Measurements from ENCODE around the gene PGAP1.

PGAP1 gene

DNA sequence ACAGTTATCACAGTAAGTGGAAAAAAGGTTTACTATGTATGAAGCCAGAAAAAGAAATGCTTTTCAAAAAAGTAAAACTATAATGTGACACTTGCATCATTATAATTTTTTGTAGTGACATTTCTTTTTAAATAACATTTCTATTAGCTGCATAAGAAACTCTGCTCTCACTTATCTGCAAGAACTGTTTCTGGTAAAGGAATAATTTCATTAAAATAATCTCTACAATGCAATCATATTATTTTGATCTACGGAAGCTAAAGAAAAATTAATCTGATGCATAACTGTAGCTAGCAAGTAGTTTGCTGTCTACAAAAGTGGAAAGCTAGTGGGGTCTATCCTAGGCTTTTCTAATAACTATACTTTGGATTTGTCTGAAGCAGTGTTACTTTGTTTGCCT, 50.1 kb downstream of the PGAP1 start:
- no peaks in the 10 kb centered on the region for H3K27me3 Mint-ChIP-seq
- peaks cover 13% of the 10 kb centered on the region for H3K4me1 Mint-ChIP-seq
- ATAC-seq = no peak
- H3K4me3 Mint-ChIP-seq = no peak overlapping the region
- peak overlapping the region in 1 of 2 donors; percentile 19 for H3K27ac Mint-ChIP-seq
- H3K9me3 Mint-ChIP-seq = no peaks in the 10 kb centered on the region
- DNase-seq = no peak

DNA sequence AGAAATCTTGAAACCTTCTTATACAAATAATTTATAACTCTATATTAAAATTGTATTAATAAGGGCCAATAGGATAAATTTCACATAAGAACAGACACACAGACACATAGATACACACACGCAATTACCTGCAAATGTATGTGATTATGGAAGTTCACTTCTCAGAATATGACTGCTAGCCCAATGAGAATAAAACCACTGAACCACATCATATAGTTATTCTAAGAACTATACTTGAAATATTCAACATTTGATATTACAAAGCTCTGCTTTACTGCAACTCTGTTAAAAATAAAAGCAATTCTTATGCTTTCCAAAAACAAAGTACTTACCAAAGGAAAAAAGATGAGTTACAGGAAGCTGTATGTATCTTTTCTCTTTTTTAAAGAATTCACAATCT, 51.1 kb downstream of the PGAP1 start:
- no peak for DNase-seq
- Mint-ChIP-seq H3K27ac (no peak overlapping the region), H3K4me3 (no peak overlapping the region), H3K4me1 (peaks cover 13% of the 10 kb centered on the region), H3K9me3 (no peaks in the 10 kb centered on the region), H3K27me3 (no peaks in the 10 kb centered on the region)
- peak; percentile 97 for ATAC-seq

DNA sequence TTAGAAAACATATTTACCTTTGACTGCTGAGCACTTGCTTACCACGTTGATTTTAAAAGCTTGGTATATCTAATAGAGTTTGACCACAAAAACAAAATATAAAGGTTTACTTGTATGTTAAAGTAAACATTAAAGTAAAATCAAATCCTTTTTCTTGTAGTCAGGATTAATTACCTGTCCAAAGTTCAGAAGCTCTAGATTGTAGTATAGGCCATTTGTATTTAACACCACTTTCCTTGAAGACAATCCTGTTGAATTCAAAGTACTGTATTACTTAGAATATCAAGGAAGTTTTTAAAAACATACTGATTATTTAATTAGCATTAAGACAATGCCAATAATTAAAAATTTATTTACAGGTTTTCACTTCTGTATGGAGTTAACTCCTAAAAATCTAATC, 53.0 kb downstream of the PGAP1 start:
- H3K4me1 Mint-ChIP-seq = peaks cover 13% of the 10 kb centered on the region
- no peak overlapping the region for H3K4me3 Mint-ChIP-seq
- H3K9me3 Mint-ChIP-seq = no peaks in the 10 kb centered on the region
- DNase-seq (no peak), ATAC-seq (no peak)
- no peak overlapping the region for H3K27ac Mint-ChIP-seq
- no peaks in the 10 kb centered on the region for H3K27me3 Mint-ChIP-seq

DNA sequence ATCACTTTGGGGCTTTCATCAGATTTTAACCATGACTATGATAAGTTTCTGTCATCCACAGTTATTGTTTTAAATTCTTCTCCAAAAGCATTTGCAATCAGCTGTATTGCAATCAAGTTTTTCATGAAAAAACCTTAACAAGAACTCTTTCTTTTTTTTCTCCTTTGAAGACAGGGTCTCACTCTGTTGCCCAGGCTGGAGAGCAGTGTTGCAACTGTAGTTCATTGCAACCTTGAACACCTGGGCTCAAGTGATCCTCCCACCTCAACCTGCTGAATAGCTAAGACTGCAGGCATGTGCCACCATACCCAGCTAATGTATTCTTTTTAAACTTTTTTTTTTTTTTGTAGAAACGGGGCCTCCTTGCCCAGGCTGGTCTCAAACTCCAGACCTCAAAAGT, 71.9 kb downstream of the PGAP1 start:
- DNase-seq (no peak), ATAC-seq (no peak)
- Mint-ChIP-seq H3K27me3 (no peaks in the 10 kb centered on the region), H3K27ac (peak overlapping the region in 1 of 2 donors; percentile 79), H3K9me3 (peaks cover 10% of the 10 kb centered on the region in 2 donors), H3K4me1 (peaks cover 5% of the 10 kb centered on the region), H3K4me3 (no peak overlapping the region)

DNA sequence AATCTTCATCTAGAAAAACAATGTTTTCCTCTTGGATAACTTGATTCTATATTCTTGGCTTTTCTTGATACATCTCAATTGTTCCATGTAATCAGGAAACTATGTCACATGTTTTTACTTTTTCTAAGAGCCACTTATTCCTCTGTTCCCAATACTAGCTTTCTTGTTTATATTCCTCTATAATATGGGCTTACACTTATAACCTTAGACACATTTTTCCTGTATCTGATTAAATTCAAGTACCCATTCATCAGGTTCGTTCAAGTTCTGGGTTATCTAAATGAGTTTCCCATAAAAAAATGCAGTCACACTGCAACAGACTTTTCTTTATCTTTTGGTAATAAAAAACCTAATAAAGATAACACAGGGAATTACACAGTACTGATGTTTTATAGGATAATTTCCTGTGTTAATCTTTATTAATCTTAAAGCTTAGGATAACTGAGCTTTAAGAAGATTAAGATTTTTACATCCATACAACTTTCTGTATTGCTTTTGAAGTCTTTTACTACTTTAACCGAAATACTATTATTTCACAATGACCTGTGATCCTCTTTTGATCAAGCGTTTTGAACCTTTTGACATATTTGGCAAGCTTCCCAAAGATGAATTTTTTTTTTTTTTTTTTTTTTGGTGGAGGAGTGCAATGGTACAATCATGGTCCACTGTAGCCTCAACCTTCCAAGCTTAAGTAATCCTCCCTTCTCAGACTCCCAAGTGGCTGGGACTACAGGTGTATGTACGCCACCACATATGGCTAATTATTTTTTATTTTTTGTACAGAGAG, 73.0 kb downstream of the PGAP1 start:
- ATAC-seq (no peak), DNase-seq (no peak)
- no peak overlapping the region for H3K4me3 Mint-ChIP-seq
- peaks cover 3 to 5% of the 10 kb centered on the region in 2 donors for H3K9me3 Mint-ChIP-seq
- no peaks in the 10 kb centered on the region for H3K27me3 Mint-ChIP-seq
- H3K4me1 Mint-ChIP-seq = peaks cover 5% of the 10 kb centered on the region
- H3K27ac Mint-ChIP-seq = no peak overlapping the region

DNA sequence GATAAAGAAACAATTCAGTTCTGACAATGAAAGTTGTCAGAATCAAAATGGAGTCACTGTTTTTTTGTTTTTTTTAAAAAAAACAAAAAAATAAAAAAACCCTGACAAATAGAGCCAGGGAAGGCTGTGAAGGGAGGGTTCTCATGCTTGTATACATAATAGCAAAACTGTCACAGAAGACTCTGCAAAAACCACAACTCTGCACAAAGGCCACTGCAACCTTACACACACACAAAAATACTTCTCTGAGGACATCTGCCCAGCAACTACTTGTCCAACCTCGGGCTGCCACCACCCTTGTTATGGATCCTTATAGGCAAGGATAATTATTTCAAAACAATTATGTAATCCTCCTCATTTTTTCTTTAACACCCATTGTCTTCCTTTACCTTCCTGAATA, 75.4 kb downstream of the PGAP1 start:
- DNase-seq (no peak), ATAC-seq (no peak)
- H3K27me3 Mint-ChIP-seq = no peaks in the 10 kb centered on the region
- H3K4me1 Mint-ChIP-seq = peaks cover 14% of the 10 kb centered on the region
- H3K9me3 Mint-ChIP-seq = no peaks in the 10 kb centered on the region
- H3K27ac Mint-ChIP-seq = no peak overlapping the region
- H3K4me3 Mint-ChIP-seq = no peak overlapping the region

DNA sequence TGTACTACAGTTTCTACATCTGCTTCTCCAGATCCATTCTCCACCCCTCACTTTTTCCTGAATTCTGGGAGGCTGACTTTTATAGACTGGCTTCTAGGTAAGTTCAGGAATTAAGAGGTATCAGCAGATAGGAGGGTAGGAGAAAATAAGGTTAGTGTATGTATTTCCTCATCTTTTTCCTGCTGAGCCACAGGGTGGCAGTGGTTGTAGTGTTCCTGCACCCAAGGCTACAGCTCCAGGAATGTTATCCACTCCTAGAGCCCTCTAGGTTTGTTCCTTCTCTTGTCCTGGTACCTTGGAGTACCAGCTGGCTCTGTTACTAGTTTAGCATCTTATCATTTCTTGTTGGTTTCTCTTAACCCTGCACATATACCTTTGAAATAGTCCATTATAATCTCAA, 76.6 kb downstream of the PGAP1 start:
- H3K9me3 Mint-ChIP-seq = no peaks in the 10 kb centered on the region
- no peak overlapping the region for H3K4me3 Mint-ChIP-seq
- DNase-seq (no peak), ATAC-seq (no peak)
- H3K27ac Mint-ChIP-seq = no peak overlapping the region
- H3K27me3 Mint-ChIP-seq = no peaks in the 10 kb centered on the region
- H3K4me1 Mint-ChIP-seq = peaks cover 16% of the 10 kb centered on the region

DNA sequence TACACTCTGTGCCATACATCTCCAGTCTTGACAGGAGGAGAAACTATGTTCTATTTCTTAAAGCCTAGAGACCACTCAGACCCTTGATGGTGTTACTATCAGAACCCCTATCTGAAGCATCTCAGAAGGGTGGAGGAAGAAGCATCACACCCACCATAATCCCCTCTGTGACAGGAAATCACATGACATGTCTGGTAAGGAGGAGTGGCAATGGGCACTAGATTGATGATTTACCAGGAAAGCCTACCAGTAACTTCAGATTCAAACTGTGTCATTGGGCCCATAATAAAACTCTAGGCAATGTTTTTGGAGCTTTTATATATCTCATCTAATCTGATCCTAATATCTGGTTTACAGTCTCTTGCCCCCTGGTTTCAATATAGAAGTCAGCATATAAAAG, 80.2 kb downstream of the PGAP1 start:
- H3K27me3 Mint-ChIP-seq = no peaks in the 10 kb centered on the region
- H3K27ac Mint-ChIP-seq = no peak overlapping the region
- peaks cover 11% of the 10 kb centered on the region for H3K4me1 Mint-ChIP-seq
- DNase-seq (no peak), ATAC-seq (no peak)
- H3K9me3 Mint-ChIP-seq = no peaks in the 10 kb centered on the region
- H3K4me3 Mint-ChIP-seq = no peak overlapping the region

DNA sequence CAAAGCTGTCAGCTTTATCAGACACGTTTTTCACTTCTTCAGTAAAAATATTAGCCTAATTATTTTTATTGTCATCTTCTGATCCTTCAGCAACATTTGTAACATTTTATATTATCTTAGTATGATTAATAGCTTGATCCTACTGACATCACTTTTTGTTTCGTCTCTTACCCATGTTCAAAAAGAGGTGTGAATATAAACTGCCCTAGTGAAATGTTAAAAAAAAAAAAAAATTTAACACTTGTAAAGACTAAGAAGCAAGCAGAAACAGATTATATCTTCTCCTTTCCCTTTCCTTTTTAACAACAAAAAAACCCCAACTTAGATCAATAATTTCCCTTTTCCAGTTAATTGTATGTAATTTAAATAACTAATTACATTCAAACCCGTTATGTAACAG, 81.1 kb downstream of the PGAP1 start:
- Mint-ChIP-seq H3K9me3 (no peaks in the 10 kb centered on the region), H3K4me3 (no peak overlapping the region), H3K27ac (no peak overlapping the region), H3K4me1 (peaks cover 11% of the 10 kb centered on the region), H3K27me3 (no peaks in the 10 kb centered on the region)
- ATAC-seq (no peak), DNase-seq (no peak)

DNA sequence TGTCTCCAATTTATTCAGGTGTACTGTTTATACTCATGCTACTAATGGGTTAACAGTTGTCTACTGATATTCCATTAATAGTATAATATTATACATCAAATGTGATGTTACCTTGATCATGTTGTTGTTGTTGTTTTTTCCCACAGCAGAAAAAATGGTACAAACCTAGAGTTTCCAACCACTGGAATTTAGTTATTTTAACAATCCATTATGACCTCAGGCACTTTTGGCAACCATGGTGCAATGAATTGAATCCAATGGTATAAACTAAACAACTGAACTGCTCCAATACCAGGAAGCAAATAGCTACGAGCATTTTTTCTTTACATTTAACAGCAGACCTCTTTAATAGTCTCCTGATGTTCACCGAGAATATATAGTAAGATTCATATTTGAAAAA, 86.3 kb downstream of the PGAP1 start:
- H3K4me3 Mint-ChIP-seq = no peak overlapping the region
- H3K27me3 Mint-ChIP-seq = no peaks in the 10 kb centered on the region
- H3K27ac Mint-ChIP-seq = no peak overlapping the region
- no peaks in the 10 kb centered on the region for H3K9me3 Mint-ChIP-seq
- ATAC-seq (no peak), DNase-seq (no peak)
- H3K4me1 Mint-ChIP-seq = no peaks in the 10 kb centered on the region

DNA sequence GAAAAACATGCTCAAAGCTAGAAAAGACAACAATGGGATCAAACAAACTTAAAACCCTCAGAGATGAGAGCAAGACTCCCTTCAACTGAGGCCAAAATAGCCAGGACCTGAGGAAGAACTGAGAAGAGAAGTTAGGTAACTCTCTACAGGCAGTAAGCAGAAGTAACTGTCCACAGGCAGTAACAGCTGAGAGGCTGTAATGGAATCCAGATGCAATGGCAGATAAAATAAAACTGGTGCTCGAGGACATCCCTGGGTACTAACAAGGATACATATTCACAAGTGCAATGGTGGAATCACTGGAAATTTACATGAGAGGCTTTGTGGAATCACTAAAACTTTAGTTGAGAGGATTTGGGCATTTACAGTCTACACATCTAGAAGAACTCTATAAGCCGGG, 86.9 kb downstream of the PGAP1 start:
- Mint-ChIP-seq H3K27ac (no peak overlapping the region), H3K4me3 (no peak overlapping the region), H3K4me1 (no peaks in the 10 kb centered on the region), H3K27me3 (no peaks in the 10 kb centered on the region), H3K9me3 (no peaks in the 10 kb centered on the region)
- no peak for DNase-seq
- ATAC-seq = no peak

DNA sequence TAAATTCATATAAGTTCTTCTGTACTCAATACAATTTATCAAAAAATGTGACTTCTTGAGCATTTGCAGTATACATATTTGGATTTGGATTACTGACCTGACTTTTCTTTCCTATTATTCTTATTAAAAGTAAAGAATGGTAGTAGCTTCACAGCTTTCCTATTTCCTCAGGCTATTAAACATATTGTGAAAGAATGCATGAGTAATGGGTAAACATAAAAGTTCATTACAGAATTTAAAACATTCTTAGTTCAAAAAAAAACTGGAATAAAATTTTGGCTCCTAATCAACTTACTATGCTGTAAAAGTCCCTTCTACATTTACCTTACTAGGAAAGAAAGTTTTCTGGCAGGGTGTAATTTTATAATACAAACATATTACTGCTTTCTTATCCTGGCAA, 90.1 kb downstream of the PGAP1 start:
- H3K27ac Mint-ChIP-seq = no peak overlapping the region
- no peak overlapping the region for H3K4me3 Mint-ChIP-seq
- no peak for DNase-seq
- no peaks in the 10 kb centered on the region for H3K9me3 Mint-ChIP-seq
- H3K27me3 Mint-ChIP-seq = no peaks in the 10 kb centered on the region
- no peak for ATAC-seq
- H3K4me1 Mint-ChIP-seq = no peaks in the 10 kb centered on the region

DNA sequence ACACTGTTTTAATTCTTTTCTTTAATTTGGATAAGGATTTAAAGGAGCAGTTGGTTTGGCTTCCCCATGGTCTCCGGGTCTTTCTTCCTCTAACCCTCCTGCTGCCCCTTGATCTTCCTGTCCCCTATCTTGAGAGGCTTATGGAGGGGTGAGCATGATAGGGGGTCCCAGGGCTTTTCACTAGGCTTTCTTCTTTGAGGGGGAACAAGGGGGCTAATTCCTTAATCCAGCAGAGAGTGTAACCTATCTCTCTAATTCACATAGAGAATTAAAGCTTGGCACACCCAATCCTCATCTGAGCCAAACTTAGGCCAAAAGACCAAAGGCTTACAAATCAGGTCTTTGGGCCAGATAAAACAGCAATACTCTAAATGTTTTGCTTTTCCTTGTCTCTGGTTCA, 95.8 kb downstream of the PGAP1 start:
- ATAC-seq (no peak), DNase-seq (no peak)
- Mint-ChIP-seq H3K9me3 (no peaks in the 10 kb centered on the region), H3K4me3 (no peak overlapping the region), H3K4me1 (peaks cover 16% of the 10 kb centered on the region), H3K27me3 (no peaks in the 10 kb centered on the region), H3K27ac (no peak overlapping the region)

DNA sequence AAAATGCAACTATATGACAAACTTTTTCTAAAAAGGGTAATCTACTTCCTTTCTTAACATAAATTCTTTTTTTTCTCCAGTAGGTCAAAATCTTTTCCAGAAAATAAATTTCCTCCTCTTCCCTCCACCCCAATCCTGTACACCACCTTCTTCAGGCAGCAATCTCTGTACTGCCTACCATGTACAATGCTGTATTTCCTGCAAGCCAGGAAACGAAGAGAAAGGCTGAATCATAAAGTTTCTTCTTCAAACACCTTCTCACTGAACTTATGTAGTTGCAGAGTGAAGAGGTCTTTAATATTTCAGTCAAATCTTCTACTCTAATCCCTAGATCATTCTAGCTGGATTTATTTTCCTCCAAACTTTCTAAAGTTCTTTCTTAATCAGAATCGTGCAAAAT, 99.2 kb downstream of the PGAP1 start:
- no peaks in the 10 kb centered on the region for H3K27me3 Mint-ChIP-seq
- no peak overlapping the region for H3K27ac Mint-ChIP-seq
- H3K4me1 Mint-ChIP-seq = peaks cover 16% of the 10 kb centered on the region
- DNase-seq (no peak), ATAC-seq (no peak)
- no peak overlapping the region for H3K4me3 Mint-ChIP-seq
- no peaks in the 10 kb centered on the region for H3K9me3 Mint-ChIP-seq

DNA sequence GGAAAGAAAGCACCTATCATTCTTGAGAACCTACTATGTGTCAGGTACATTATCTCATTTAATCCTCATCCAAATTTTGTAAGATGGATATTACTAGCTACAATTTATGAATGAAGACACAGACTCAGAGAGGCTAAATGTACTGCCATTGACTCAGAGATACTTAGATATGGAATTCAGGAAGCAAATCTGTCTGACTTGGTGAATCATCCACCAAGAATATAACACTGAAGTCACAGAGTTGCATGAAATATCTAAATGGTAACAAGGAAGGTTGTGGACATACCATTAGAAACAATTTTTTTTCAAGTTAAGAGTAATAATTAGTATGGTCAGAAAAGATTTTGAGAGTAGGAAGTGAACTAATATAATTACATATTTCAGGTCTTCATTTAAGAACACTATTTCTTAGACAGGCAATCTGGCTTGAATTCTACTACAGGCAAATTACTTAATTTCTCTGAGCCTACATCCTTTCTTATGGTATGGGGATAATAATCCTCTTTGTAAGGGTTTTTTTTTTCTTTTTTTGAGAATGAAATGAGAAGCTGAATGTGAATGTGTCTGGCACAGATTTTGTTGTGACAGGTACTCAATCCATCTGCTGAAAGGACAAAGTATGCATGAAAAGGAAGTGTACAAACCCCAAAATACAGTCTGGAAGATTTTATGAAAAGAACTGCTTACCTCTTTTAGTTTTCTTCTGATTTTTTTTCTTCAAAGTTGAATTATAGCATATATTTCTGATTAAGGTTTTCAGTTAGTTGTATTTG, 102.6 kb downstream of the PGAP1 start:
- no peak for ATAC-seq
- no peak for DNase-seq
- peaks cover 15% of the 10 kb centered on the region for H3K27me3 Mint-ChIP-seq

DNA sequence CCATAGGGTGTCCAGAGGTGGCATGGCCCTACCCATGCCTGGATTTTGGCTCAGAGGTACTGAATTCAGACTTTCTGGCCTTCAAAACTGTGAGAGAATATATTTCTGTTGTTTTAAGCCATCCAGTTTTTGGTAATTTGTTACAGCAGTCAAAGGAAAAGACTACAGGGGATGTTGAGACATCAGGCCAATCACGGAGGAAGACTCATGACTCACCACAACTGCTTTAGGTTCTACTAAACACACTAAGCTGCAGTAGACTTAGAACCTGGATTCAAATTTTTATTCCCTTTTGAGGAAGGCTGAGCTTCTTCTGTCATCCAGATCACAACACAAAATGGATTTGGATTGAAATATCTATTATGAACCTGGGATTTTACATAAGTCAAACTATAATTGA, 105.3 kb downstream of the PGAP1 start:
- no peak overlapping the region for H3K4me3 Mint-ChIP-seq
- H3K9me3 Mint-ChIP-seq = peaks cover 16 to 20% of the 10 kb centered on the region in 2 donors
- peaks cover 29% of the 10 kb centered on the region for H3K27me3 Mint-ChIP-seq
- H3K27ac Mint-ChIP-seq = no peak overlapping the region
- DNase-seq = no peak
- H3K4me1 Mint-ChIP-seq = no peaks in the 10 kb centered on the region
- no peak for ATAC-seq

More for the DNA sequence above, 102.6 kb downstream of the PGAP1 start:
- Mint-ChIP-seq H3K4me1 (peaks cover 16% of the 10 kb centered on the region), H3K4me3 (no peak overlapping the region), H3K27ac (no peak overlapping the region), H3K9me3 (peaks cover 11 to 12% of the 10 kb centered on the region in 2 donors)

Measured in stimulated activated naive CD8-positive, alpha-beta T cell treated with anti-CD3 and anti-CD28 coated beads, Interleukin-15, amount 100 ng/mL, for 72 hours (primary cell).